ENCODE results near the gene ETFA.
A peak's percentile ranks its signal among the peaks of the same experiment; 100 is the strongest.

The ETFA gene

DNA sequence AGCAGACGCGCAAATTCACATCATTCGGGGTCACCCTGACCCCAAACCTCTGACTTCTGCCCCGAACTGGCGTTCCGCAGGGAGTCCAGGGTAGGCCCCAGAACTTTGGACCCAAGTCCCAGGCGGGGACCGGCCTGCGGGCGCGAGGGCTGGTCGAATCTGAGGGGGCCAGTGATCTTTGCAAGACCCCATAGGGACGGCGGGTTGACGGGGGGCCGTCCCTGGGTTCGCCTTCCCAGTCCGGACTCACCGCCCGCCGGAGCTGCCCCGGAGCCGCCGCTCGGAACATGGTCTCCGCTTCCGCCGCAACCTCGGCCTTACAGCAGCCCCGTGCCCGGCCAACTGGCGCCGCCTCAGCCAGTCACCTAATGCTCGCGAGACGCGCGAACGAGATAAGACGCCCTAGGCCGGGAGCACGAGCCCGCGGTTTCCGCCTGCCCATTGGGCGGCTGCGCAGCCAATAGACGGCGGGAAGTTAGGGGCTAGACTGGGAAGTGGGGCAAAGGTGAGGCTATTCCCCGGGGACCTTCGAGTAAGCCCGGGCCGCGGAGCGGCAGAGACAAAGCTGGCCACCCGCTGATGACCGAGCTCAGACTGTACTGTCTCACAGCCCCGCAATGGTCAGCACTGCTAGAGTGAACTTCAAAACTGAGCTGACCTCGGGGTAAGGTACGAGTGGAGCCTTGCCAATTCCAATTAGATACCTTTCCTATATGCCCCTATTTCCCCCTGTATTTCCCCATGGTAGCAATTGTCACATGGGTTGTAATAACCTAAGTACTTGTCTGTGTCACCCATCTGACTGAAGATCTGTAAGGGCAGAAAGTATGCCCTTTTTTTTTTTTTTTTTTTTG is at the start of gene ETFA:
Gene ETFA (minus strand): TSS at position 370 of the 854 bp plus-strand sequence. CDS start 81 bp downstream, at position 289.
- peak; percentile 76 for DNase-seq

DNA sequence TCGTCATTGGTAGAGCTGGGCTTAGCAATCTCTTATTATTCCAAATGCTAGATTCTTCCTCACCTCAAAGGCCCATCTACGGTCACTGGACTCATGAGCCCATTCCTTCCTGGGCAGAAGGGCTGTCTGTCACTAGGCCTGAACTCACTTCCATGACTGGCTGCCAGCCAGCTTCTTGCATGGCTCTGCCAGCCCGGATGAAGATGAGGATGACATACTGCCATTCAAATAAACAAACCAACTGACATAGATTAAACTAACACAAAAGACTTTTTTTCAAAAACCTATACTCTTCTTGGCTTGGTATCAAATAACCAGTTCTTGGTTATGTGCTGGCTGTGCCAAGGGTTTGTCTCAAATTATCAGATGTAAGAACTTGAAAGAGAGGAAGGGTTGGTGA is 49.1 kb upstream of the ETFA start:
- no peak for DNase-seq

DNA sequence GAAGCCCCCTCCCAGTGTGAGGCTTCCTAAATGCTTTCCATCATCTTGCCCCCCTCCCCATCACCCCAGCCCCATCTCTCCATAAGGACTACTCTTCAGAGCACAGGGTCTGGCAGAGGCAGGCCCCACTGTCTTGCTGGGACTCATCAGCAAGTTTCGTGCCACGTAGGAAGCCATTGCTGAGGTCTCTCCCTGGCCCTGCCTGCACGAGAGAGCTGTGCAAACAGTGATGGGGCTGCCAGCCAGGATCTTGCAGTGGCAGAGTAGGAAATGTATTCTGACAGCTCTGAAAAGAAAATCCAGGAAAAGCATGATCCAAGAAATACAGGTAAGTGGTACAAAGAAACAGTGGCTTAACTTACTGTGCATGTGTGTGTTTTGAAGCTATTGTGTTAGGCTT is 47.9 kb upstream of the ETFA start:
- no peak for DNase-seq

DNA sequence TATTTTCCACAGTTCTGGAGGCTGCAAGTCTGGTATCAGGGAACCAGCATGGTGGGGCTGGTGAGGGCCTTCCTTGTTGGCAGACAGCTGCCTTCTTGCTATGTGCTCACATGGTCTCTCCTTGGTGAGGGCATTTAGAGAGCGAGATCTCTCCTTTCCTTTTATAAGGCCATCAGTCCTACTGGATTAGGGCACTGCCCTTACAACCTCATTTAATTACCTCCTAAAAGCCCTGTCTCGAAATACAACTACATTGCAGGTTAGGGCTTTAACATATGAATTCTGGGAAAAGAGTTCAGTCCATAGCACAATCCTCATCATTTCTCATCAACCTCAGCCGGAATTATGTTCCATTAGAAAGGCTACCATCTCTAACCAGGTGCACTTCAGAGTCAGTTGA is 47.2 kb upstream of the ETFA start:
- no peak for DNase-seq

DNA sequence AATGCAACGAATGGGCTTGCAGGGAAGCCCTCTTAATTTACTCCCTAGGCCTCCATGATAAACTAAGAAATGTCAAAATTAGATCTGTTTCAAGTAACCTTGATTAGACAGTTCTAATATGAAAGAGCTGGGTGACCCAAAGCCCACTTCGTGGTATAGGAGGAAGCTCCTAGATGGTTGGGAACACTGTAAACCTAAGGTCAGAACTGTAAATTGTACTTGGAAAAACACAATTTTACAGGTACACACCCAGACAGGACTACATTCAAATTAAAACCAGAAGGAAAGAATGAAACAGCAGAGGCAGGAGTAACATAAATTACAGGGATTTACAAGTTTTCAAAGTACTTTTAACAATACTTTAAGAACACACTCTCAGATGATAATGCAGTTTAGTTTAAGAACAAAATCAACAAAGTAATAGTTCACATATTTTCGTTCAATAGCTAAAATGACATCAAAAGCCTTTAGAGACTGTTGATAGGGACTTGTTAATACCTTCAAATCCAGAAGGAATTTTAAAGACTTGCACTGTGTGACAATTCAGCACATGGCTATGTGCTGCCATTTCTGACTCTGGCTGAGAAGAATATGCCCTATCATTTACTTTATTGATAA is 43.7 kb upstream of the ETFA start:
- no peak for DNase-seq

DNA sequence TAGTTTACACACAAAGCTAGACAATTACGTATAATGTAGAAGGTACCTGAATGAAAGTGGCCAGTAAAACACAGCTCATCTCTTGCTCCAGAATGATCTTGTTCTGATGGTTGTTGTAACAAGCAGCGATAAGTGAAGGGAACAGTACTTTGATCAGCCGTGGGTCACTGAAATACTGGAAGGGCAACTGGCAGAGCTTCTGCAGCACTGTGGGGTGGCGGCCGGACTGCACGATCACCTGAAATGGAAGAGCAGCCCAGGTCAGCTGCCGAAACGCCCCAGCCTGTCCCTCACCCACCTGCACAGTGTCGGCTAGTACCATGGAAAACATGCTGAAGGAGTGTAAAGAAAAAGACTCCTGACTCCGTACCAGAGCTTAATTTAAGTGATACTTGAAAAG is 42.6 kb upstream of the ETFA start:
- no peak for DNase-seq

DNA sequence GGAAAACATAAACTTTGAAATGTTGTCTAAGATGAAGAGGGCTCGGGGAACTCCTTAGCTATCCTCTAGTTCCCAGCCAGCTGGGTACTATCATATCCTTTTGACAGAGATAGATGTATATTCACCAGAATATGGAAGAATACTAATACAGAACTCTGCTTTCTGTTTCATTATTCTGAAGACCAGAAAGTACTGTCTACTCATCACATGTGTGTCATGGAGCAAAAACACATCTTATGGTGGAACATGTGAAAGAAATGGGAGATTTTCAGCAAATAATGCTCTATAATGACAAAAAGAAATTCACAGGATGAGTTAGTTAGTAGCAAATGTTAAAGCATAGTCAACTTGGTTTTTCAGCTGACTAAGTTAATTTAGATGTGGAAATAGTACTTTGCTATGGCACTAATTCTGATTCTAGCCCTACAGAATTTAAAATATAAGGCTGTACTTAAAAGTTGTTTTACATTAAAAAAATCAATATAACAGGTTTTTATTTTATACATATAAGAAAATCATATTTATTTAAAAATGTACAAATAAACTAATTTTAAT is 41.8 kb upstream of the ETFA start:
- DNase-seq: no peak

DNA sequence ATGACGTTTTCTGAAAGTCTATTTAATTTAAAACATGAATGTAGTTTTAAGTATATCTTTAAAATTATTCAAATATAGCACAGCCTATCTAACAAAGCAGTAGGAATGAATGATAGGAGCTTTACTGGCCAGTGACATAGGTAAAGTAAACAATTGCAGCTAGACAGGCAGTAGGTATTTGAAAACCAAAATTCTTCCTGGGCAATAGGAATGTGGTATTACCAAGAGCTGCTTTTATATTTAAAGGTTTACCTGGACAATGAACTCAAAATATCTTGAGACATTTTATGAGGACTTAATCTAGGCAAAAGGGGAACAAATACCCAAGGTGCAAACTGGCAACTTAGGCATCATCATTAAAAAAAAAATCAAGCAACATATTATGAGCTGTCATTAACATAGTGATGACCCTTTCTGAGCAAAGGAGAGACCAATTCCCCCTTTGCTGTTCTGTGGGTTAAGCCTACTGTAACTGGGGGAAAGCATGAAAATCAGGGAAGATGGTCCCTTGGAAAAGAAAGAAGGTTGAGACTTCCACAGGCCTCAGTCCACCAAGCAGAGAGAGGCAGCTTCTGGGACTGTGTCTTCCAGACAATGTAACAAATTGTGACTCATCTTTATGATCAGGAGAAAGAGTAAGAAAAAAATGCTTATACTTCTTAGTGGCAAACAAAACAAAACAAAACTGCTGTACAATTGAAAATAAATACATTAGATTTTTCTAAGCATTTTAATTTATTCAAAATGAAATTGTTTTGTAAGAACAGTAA is 38.2 kb upstream of the ETFA start:
- no peak for DNase-seq

DNA sequence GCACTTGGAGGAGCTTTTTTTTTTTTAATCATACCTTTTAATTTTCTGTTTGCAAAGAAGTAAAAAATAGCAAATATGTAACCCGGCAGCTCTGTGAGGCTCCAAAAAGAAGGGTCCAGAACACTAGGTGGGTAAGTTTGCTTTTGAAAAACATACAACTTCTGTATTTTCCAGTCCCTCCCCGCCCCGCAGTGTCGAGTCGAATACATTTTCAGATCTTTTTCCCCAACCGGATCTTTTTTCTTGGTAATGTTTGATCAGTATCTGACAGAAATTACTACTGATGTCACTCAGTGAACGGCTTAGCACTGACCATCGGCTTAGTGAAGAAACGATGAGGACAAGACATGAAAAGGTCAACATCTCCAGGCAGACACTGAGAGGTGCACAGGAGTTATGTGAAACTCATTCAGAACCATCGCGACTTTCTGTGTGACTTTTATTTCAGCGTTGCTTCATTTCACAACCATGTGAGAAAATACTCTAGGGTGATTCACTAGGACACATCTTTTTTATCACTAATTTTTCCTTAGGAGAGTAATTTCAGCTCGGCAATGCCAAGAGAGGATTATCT is 36.3 kb upstream of the ETFA start:
- no peak for DNase-seq

DNA sequence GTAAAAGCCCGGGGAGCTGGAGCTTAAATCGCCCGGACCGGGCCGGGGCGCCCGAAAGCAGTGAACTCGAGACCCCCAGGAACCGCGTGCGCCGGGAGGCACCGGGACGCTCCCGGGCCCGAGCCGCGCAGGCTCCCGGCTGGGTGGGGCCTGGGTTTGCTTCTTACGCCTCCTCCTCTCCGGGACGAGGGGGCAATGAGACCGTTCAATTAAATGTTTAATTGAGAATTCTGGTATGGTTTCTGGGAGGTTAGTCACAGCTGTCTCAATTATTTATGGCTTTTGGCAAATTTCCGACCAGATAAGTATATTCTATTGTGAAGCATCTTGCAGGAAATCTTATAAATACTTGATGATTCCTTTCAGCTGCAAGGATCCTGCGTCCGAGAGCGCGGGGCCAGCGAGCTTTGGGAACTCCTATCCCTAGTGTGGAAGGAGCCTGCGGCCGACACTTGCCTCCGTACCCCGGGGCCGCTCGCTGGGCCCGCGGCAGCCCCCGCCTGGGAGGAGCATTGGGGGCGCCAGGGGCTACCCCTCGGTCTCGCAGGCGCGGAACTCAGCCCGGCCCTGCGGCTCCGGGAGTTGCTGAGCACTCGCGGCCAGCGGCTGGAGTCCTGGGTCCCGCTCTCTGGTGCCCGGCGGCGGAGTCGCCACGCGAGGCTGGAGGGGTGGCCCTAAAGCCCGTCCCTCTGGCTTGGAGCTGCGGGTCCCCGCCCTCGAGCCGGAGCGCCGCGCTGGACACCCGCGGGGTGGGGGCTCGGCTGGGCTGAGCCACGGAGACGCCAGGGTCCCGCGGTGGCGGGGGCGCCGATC is 35.6 kb upstream of the ETFA start:
- peak; percentile 13 for DNase-seq

DNA sequence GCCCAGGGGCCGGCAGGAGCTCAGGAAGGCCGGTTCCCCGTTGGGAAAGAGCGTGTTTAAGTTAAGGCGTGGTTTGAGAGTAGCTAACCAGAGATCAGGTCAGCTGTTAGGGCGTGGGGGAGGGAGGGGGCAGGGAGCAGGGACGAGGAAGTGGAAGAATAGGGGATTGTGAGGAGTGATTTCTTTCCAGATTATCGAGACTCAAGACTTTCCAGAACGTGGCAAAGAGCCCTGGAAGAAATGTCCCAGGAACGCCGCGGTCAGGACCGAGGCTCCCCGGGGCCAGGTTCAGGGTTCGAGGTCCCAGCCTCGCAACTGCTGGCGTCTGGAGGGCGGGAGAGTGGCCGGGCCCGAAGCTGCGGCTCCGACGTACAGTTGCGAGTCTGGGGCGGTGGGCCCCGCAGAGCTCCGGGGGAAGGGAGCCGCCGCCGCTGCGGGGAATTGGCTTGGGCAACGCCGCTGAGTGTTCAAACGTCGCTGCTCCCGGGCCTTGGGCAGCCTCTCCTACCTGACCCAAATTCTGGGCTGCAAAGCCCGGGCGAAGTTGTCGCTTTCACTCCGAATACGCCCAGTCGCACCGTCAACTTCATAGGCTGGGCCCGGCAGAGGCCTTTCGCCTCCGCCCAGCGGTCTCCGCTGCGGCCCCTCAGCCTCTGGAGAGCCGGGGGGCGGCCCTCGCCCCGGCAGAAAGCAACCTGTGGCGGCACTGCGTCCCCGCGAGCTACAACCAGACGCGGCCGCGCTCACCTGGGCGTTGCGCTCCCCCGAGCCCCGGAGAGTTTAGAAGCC is 34.8 kb upstream of the ETFA start:
- no peak for DNase-seq

DNA sequence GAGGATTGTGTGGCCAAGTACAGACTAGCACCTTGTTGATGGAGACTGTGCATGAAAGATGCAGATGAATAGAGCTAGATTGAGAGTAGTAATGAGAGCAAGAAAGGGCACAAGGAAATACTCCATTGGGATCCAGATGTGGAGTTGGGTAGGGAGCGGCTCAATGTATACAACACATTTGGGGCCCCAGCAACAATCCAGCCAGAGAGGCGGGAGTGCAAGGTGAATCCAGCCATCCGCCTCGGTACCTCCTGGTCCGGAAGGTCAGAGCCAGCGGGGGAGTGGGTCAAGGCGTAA is 34.3 kb upstream of the ETFA start:
- no peak for DNase-seq

DNA sequence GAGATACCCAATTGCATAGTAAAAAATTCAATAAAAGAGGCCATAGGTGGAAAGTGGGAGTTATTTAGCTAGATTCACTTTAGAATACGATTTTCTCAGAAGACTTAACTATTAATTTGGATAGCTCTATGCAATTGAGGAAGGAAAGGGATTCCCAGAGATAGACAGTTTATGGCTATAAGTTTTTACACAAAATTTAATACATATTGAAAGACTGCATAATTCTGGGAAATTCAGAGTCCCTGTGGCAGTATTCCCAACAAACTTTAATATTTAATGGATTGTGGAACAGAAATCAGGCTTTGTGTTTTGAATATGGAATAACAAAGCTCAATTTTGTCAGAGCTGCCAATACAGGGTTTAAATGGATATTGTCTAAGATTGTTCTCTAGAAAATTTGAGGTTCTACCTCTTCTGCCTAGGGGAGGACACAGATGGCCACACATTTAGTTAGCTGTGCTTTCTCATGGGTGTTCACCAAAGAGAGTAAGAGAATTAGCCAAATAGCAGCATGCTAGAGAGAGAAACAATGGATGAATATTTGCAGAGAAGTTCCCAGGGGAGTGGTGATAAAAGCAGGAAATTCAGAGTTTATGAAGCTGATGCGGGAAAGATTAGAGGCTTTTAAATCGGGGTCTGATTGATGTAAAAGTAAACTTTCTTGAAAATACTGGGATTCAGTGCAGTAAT is 33.8 kb upstream of the ETFA start:
- DNase-seq: no peak

DNA sequence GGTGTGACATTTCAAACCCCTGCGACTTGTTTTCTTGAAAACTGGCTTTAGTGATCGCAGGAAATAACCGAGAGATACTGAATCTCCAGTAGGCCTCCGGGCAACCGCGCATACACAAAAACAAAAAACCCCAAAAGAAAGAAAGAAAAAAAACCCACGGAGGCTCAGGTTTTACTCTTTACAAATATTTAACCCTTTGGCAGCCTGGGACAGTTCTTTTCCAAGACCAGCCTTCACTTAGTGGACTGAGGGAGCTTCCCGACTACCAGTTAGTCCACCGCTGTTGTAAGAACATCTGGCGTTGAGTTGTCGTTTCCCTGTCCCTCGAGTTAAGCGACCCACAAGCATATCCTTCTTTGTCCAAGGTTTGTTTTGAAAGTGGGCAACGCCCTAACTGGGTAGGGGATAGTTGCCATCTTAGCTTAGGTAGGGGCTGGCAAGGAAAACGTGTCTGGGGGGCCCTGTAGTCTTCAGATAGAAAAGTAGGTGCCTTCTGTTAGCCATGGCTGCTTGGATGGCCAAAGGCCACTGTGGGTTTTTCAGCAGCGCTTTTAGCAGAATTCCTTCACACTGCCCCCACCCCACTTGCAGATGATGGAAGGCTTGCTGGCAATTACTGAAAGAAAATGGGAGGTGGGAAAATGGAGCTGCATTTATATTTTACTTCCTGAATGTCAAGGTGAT is 32.2 kb upstream of the ETFA start:
- no peak for DNase-seq

DNA sequence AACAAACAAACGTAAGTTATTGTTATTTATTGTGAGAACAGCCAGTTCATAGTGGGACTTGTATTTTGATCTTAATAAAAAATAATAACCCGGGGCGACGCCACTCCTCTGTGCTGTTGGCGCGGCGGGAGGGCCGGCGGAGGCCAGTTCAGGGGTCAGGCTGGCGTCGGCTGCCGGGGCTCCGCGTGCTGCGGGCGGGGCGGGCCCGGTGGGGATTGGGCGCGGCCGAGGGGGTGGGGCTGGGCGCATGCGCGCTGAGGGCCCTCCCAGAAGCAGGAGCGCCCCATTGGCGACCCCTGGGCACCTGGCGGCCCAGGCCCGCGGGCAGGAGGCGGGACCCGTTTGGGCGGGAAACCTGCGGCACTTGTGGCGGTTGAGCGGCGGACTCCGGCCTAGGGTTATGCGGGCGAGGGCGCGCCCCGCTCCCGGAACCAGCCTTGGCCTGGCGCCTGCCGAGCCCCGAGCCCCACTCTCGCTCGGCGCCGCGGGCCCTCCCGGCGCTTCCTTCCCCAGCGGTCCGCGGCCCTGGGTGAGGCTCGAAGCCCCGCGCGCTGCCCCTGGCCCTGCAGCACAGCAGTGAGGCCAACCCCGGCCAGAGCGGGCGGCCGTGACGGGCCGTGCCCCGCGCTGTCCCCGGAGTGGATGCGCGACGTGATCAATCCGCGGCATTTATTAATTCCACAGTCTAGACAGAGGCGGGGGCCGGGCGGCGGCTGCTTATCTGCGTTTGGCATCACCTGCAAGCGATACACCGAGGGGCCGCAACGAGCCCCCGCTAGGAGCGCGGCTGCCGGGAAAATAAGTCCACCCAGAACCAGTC is 31.3 kb upstream of the ETFA start:
- no peak for DNase-seq

DNA sequence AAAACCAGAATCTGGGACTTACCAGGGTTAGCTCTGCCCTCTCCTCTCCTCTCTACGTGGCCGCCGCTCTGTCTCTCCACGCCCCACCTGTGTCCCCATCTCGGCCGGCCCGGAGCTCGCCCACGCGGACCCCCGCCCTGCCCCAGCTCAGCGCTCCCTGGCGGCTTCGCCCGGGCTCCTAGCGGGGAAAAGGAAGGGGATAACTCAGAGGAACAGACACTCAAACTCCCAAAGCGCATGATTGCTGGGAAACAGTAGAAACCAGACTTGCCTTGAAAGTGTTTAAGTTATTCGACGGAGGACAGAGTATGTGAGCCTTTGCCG is 30.8 kb upstream of the ETFA start:
- DNase-seq: peak; percentile 28

DNA sequence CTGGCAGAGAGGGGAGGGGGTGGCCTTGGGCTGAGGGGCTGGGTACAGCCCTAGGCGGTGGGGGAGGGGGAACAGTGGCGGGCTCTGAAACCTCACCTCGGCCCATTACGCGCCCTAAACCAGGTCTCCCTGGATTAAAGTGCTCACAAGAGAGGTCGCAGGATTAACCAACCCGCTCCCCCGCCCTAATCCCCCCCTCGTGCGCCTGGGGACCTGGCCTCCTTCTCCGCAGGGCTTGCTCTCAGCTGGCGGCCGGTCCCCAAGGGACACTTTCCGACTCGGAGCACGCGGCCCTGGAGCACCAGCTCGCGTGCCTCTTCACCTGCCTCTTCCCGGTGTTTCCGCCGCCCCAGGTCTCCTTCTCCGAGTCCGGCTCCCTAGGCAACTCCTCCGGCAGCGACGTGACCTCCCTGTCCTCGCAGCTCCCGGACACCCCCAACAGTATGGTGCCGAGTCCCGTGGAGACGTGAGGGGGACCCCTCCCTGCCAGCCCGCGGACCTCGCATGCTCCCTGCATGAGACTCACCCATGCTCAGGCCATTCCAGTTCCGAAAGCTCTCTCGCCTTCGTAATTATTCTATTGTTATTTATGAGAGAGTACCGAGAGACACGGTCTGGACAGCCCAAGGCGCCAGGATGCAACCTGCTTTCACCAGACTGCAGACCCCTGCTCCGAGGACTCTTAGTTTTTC is 30.2 kb upstream of the ETFA start:
- DNase-seq: peak; percentile 31

DNA sequence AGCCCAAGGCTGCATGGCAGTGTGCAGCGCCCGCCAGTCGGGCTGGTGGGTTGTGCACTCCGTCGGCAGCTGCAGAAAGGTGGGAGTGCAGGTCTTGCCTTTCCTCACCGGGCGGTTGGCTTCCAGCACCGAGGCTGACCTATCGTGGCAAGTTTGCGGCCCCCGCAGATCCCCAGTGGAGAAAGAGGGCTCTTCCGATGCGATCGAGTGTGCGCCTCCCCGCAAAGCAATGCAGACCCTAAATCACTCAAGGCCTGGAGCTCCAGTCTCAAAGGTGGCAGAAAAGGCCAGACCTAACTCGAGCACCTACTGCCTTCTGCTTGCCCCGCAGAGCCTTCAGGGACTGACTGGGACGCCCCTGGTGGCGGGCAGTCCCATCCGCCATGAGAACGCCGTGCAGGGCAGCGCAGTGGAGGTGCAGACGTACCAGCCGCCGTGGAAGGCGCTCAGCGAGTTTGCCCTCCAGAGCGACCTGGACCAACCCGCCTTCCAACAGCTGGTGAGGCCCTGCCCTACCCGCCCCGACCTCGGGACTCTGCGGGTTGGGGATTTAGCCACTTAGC is 29.6 kb upstream of the ETFA start:
- peak; percentile 17 for DNase-seq

Data from DMS79 treated with DMSO at 0.1 percent for 48 hours (cell line).